Measurements from ENCODE around the gene CAMK2B. TPM values are rescaled to one million over a fixed set of nuclear protein-coding genes. Genes with fewer than 3 reads are reported as not detected.

CAMK2B gene
- total RNA-seq, 1 donor from 2014 or later, result 4.7 TPM

DNA sequence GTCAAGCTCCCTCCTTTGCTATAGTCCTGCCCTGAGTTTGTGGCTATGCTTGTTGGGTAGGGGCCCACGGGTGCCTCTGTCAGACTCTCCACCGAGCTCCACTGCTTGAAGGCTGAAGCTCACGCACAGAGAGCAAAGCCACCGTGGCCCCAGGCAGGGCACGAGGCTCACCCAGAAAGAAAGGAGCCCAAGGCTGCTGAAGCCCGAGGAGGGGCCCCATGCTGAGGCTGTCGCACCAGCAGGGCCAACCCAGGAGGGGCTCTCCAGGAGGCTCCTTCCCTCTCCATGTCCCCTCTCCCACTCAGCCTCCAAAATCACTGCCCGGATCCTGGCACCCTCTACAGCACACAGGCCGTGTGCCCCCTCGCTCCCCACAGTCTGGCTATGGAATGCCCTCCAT is 74.1 kb downstream of the CAMK2B start:
- H3K9me3 ChIP-seq (ENCODE audit: control insufficient read depth in 3 of 3, low read length in 3 of 3), result no peaks in the 10 kb centered on the region
- no peaks in the 10 kb centered on the region for H3K27me3 ChIP-seq (ENCODE audit: control insufficient read depth in 3 of 3, insufficient read depth in 3 of 3, low read length in 3 of 3)
- H3K36me3 ChIP-seq (ENCODE audit: control insufficient read depth in 3 of 3, insufficient read depth in 3 of 3, low read length in 3 of 3), result peaks cover 0 to 21% (median 9%) of the 10 kb centered on the region in 3 donors
- no peak overlapping the region for H3K4me3 ChIP-seq (ENCODE audit: low read length in 3 of 3)
- no peak overlapping the region for H3K9ac ChIP-seq (ENCODE audit: low read depth in 1 of 3, low read length in 3 of 3)
- H3K4me1 ChIP-seq (ENCODE audit: control insufficient read depth in 3 of 3, insufficient read depth in 3 of 3, low read length in 3 of 3), result peaks cover 14 to 19% (median 15%) of the 10 kb centered on the region in 3 donors
- H3K27ac ChIP-seq (ENCODE audit: low read depth, low read length), result no peak overlapping the region

DNA sequence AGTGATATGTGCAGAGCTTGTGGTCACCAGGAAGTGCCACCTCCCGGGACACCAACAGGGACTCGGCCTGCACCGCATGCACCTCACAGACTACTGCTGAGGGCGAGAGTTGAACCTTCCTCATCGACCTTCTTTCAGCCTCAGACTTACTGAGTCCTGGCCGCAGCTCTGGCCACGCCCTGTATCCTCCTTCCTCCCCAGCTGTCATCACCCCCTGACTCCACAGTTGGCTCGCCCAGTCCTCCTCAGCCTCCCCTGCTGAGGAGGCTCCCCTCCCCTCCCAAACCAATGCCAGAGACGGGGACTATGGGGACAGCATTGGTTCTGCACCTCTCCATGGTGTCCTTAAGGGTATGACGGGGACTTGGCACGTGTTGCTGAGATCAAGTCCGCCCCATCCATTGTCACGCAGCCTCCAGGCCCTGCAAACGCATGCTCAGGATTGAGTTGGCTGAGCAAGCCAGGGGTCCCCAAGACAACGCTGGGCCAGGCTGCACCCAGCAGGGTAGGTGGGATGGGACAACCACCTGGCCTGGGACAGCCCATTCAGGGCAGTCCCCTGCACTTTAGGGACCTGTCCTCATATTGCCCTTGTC is 75.7 kb downstream of the CAMK2B start:
- H3K4me1 ChIP-seq (ENCODE audit: control insufficient read depth in 3 of 3, insufficient read depth in 3 of 3, low read length in 3 of 3), result peaks cover 0 to 6% (median 5%) of the 10 kb centered on the region in 3 donors
- H3K4me3 ChIP-seq (ENCODE audit: low read length in 3 of 3), result no peak overlapping the region
- no peaks in the 10 kb centered on the region for H3K9me3 ChIP-seq (ENCODE audit: control insufficient read depth in 3 of 3, low read length in 3 of 3)
- H3K27me3 ChIP-seq (ENCODE audit: control insufficient read depth in 3 of 3, insufficient read depth in 3 of 3, low read length in 3 of 3), result no peaks in the 10 kb centered on the region
- no peak overlapping the region for H3K9ac ChIP-seq (ENCODE audit: low read depth in 1 of 3, low read length in 3 of 3)
- peaks cover 0 to 19% (median 10%) of the 10 kb centered on the region in 3 donors for H3K36me3 ChIP-seq (ENCODE audit: control insufficient read depth in 3 of 3, insufficient read depth in 3 of 3, low read length in 3 of 3)
- H3K27ac ChIP-seq (ENCODE audit: low read depth, low read length), result no peak overlapping the region

- Histone ChIP-seq H3K27ac (ENCODE audit: low read depth, low read length) (no peak overlapping the region), H3K36me3 (ENCODE audit: control insufficient read depth in 3 of 3, insufficient read depth in 3 of 3, low read length in 3 of 3) (peaks cover 0 to 13% (median 11%) of the 10 kb centered on the region in 3 donors), H3K9me3 (ENCODE audit: control insufficient read depth in 3 of 3, low read length in 3 of 3) (no peaks in the 10 kb centered on the region), H3K4me3 (ENCODE audit: low read length in 3 of 3) (no peak overlapping the region), H3K4me1 (ENCODE audit: control insufficient read depth in 3 of 3, insufficient read depth in 3 of 3, low read length in 3 of 3) (peaks cover 0 to 6% (median 4%) of the 10 kb centered on the region in 3 donors), H3K9ac (ENCODE audit: low read depth in 1 of 3, low read length in 3 of 3) (peak overlapping the region in 1 of 3 donors; percentile 43), H3K27me3 (ENCODE audit: control insufficient read depth in 3 of 3, insufficient read depth in 3 of 3, low read length in 3 of 3) (no peaks in the 10 kb centered on the region)
Measured at GRCh38 chr7:44247868-44248651, 77.3 kb downstream of the CAMK2B start.

GRCh38 chr7:44246396-44247113 is 78.8 kb downstream of the CAMK2B start:
- no peaks in the 10 kb centered on the region for H3K9me3 ChIP-seq (ENCODE audit: control insufficient read depth in 3 of 3, low read length in 3 of 3)
- H3K4me3 ChIP-seq (ENCODE audit: low read length in 3 of 3), result no peak overlapping the region
- no peak overlapping the region for H3K27ac ChIP-seq (ENCODE audit: low read depth, low read length)
- H3K9ac ChIP-seq (ENCODE audit: low read depth in 1 of 3, low read length in 3 of 3), result peak overlapping the region in 1 of 3 donors; percentile 25
- H3K27me3 ChIP-seq (ENCODE audit: control insufficient read depth in 3 of 3, insufficient read depth in 3 of 3, low read length in 3 of 3), result no peaks in the 10 kb centered on the region
- peaks cover 0 to 16% (median 10%) of the 10 kb centered on the region in 3 donors for H3K36me3 ChIP-seq (ENCODE audit: control insufficient read depth in 3 of 3, insufficient read depth in 3 of 3, low read length in 3 of 3)
- H3K4me1 ChIP-seq (ENCODE audit: control insufficient read depth in 3 of 3, insufficient read depth in 3 of 3, low read length in 3 of 3), result peaks cover 2 to 7% (median 6%) of the 10 kb centered on the region in 3 donors

DNA sequence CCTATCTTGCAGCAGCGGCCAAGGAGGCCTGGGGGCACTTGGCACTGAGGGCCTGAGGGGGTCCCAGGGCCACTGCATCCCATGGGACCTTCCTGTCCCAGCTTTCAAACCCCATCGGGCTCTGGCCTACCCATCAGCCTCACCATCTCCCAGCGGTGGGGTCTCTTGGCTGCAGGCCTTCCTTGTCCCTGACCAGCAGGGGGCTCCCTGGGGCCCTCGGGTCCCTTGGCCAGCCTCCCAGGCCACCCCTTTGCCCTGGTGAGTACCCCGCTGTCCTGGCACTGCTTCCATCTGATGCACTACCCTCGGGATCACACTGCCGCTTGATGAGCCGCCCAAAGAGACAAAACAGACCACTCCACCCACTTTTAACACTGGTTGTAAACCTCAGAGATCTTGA is 81.1 kb downstream of the CAMK2B start:
- Histone ChIP-seq H3K4me3 (ENCODE audit: low read length in 3 of 3) (no peak overlapping the region), H3K27me3 (ENCODE audit: control insufficient read depth in 3 of 3, insufficient read depth in 3 of 3, low read length in 3 of 3) (no peaks in the 10 kb centered on the region), H3K36me3 (ENCODE audit: control insufficient read depth in 3 of 3, insufficient read depth in 3 of 3, low read length in 3 of 3) (peaks cover 0 to 22% (median 16%) of the 10 kb centered on the region in 3 donors), H3K27ac (ENCODE audit: low read depth, low read length) (no peak overlapping the region), H3K4me1 (ENCODE audit: control insufficient read depth in 3 of 3, insufficient read depth in 3 of 3, low read length in 3 of 3) (peaks cover 8 to 13% (median 11%) of the 10 kb centered on the region in 3 donors), H3K9me3 (ENCODE audit: control insufficient read depth in 3 of 3, low read length in 3 of 3) (no peaks in the 10 kb centered on the region), H3K9ac (ENCODE audit: low read depth in 1 of 3, low read length in 3 of 3) (no peak overlapping the region)

- H3K9me3 ChIP-seq (ENCODE audit: control insufficient read depth in 3 of 3, low read length in 3 of 3), result no peaks in the 10 kb centered on the region
- no peaks in the 10 kb centered on the region for H3K27me3 ChIP-seq (ENCODE audit: control insufficient read depth in 3 of 3, insufficient read depth in 3 of 3, low read length in 3 of 3)
- peaks cover 0 to 28% (median 21%) of the 10 kb centered on the region in 3 donors for H3K36me3 ChIP-seq (ENCODE audit: control insufficient read depth in 3 of 3, insufficient read depth in 3 of 3, low read length in 3 of 3)
Measured at GRCh38 chr7:44242091-44242490, 83.3 kb downstream of the CAMK2B start.

GRCh38 chr7:44240983-44241510 is 84.3 kb downstream of the CAMK2B start:
- no peaks in the 10 kb centered on the region for H3K27me3 ChIP-seq (ENCODE audit: control insufficient read depth in 3 of 3, insufficient read depth in 3 of 3, low read length in 3 of 3)
- H3K4me3 ChIP-seq (ENCODE audit: low read length in 3 of 3), result peak overlapping the region in 2 of 3 donors; percentile 21 to 38
- H3K36me3 ChIP-seq (ENCODE audit: control insufficient read depth in 3 of 3, insufficient read depth in 3 of 3, low read length in 3 of 3), result peaks cover 0 to 22% (median 12%) of the 10 kb centered on the region in 3 donors
- peaks cover 5 to 12% (median 8%) of the 10 kb centered on the region in 3 donors for H3K4me1 ChIP-seq (ENCODE audit: control insufficient read depth in 3 of 3, insufficient read depth in 3 of 3, low read length in 3 of 3)
- no peak overlapping the region for H3K27ac ChIP-seq (ENCODE audit: low read depth, low read length)
- peak overlapping the region in 2 of 3 donors; percentile 48 to 60 for H3K9ac ChIP-seq (ENCODE audit: low read depth in 1 of 3, low read length in 3 of 3)
- no peaks in the 10 kb centered on the region for H3K9me3 ChIP-seq (ENCODE audit: control insufficient read depth in 3 of 3, low read length in 3 of 3)

More at GRCh38 chr7:44242091-44242490, 83.3 kb downstream of the CAMK2B start:
- Histone ChIP-seq H3K4me1 (ENCODE audit: control insufficient read depth in 3 of 3, insufficient read depth in 3 of 3, low read length in 3 of 3) (peaks cover 5 to 9% (median 8%) of the 10 kb centered on the region in 3 donors), H3K27ac (ENCODE audit: low read depth, low read length) (no peak overlapping the region), H3K9ac (ENCODE audit: low read depth in 1 of 3, low read length in 3 of 3) (no peak overlapping the region), H3K4me3 (ENCODE audit: low read length in 3 of 3) (no peak overlapping the region)

DNA sequence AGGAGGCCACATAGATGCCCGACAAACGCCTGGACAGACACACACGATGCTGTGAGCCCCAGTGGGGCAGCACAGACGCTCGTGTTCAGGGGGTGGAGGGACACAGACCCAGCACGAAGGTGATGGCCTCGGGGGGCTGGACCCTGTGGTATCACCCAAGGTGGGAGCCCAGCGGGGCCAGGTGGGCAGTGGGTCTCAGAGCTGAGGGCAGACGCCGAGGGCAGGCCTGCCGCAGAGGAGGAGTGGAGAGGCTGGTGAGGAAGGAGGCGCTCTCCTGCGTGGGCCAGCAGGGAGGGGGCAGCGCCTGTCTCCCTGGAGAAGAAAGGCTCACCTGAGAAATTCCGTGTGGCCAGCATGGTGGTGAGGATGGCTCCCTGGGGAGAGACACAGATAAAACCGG is 85.0 kb downstream of the CAMK2B start:
- Histone ChIP-seq H3K36me3 (ENCODE audit: control insufficient read depth in 3 of 3, insufficient read depth in 3 of 3, low read length in 3 of 3) (peaks cover 0 to 22% (median 12%) of the 10 kb centered on the region in 3 donors), H3K4me3 (ENCODE audit: low read length in 3 of 3) (no peak overlapping the region), H3K27me3 (ENCODE audit: control insufficient read depth in 3 of 3, insufficient read depth in 3 of 3, low read length in 3 of 3) (no peaks in the 10 kb centered on the region), H3K9ac (ENCODE audit: low read depth in 1 of 3, low read length in 3 of 3) (peak overlapping the region in 1 of 3 donors; percentile 60), H3K27ac (ENCODE audit: low read depth, low read length) (no peak overlapping the region), H3K4me1 (ENCODE audit: control insufficient read depth in 3 of 3, insufficient read depth in 3 of 3, low read length in 3 of 3) (peaks cover 5 to 18% (median 8%) of the 10 kb centered on the region in 3 donors), H3K9me3 (ENCODE audit: control insufficient read depth in 3 of 3, low read length in 3 of 3) (no peaks in the 10 kb centered on the region)

DNA sequence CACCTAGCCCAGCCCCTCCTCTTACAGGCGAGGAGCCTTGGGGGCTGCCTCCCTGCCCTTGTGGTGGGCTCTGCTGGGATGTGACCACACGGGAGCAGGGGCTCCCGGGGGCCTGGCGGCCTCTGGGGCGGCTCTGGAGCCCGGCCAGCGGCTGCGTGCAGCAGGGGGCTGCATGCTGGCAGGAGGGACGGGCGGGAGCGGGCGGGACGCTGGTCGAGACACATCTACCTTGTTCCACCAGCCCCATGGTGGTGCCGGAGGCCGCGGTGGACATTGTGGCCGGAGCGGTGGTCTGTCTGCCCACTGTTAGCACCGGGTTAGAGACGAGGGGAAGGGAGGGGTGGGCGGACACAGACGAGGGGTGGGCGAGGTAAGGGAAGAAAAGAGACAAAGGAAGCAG is 86.0 kb downstream of the CAMK2B start:
- Histone ChIP-seq H3K4me1 (ENCODE audit: control insufficient read depth in 3 of 3, insufficient read depth in 3 of 3, low read length in 3 of 3) (peaks cover 5 to 25% (median 8%) of the 10 kb centered on the region in 3 donors), H3K9me3 (ENCODE audit: control insufficient read depth in 3 of 3, low read length in 3 of 3) (no peaks in the 10 kb centered on the region), H3K4me3 (ENCODE audit: low read length in 3 of 3) (no peak overlapping the region), H3K27ac (ENCODE audit: low read depth, low read length) (no peak overlapping the region), H3K9ac (ENCODE audit: low read depth in 1 of 3, low read length in 3 of 3) (no peak overlapping the region), H3K36me3 (ENCODE audit: control insufficient read depth in 3 of 3, insufficient read depth in 3 of 3, low read length in 3 of 3) (peaks cover 0 to 22% (median 12%) of the 10 kb centered on the region in 3 donors), H3K27me3 (ENCODE audit: control insufficient read depth in 3 of 3, insufficient read depth in 3 of 3, low read length in 3 of 3) (no peaks in the 10 kb centered on the region)

Data from skeletal muscle tissue (tissue), 4 donors.